Right lobe of liver (tissue), 4 donors: Measurements from ENCODE around the gene SLC17A7.

Source experiments
- POLR2A ChIP-seq: fragments of 450-650 bp; IDR thresholded peaks from one replicate; pipeline ENCODE4 v1.6.1; 2017; ENCODE audit warnings: antibody characterized with exemption, mild to moderate bottlenecking
- TF ChIP-seq, protein P1 (sequence below), 4 donors: fragments of 200-600 bp in 3 of 4; fragments of 450-650 bp in 1 of 4; IDR thresholded peaks; one replicate each; pipeline versions ENCODE4 v1.5.1 to v1.8.0; 2016 to 2022; ENCODE audit warnings: antibody characterized with exemption in 4 of 4, mild to moderate bottlenecking in 2 of 4
- donor health status: DM: no; HTN: no; CAD: no.
- donor health status: DM: no; HTN: no; CAD: no.
- donor health status: DM: no; HTN: yes; CAD: no.

DNA sequence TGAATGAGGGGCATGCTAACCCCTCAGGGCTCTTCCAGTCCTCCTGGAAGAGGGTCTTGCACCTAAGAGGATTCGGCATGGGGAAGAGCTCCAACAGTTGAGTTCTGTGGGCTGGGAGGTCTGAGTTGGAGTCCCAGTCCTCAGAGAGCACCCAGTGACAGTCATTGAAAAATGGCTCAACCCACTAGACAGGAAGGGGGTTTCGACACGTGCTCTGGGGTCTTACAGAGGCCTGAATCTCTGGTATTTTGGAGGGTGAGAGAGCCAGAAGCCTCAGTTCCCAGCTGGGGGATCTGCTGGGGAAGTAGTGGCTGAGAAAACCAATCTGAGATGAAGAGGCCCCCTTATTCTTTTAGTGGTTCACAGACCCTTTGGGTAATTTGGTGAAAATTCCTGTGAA, 27.1 kb downstream of the SLC17A7 start:
- TF ChIP-seq, protein P1, sequence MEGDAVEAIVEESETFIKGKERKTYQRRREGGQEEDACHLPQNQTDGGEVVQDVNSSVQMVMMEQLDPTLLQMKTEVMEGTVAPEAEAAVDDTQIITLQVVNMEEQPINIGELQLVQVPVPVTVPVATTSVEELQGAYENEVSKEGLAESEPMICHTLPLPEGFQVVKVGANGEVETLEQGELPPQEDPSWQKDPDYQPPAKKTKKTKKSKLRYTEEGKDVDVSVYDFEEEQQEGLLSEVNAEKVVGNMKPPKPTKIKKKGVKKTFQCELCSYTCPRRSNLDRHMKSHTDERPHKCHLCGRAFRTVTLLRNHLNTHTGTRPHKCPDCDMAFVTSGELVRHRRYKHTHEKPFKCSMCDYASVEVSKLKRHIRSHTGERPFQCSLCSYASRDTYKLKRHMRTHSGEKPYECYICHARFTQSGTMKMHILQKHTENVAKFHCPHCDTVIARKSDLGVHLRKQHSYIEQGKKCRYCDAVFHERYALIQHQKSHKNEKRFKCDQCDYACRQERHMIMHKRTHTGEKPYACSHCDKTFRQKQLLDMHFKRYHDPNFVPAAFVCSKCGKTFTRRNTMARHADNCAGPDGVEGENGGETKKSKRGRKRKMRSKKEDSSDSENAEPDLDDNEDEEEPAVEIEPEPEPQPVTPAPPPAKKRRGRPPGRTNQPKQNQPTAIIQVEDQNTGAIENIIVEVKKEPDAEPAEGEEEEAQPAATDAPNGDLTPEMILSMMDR (IDR thresholded peaks at IDR 0.05), result no peak
- TF ChIP-seq POLR2A, result no peak
